BJ (cell line): Measurements from ENCODE around the gene USP43. TPM values are rescaled to one million over a fixed set of nuclear protein-coding genes. Genes with fewer than 3 reads are reported as not detected.
"Not testable (repeated sequence)": the region's sequence is repeated elsewhere in the genome, so short reads cannot be mapped to it uniquely, and the experiment has no call there.

Experiments
- CTCF ChIA-PET: fragments of 350-600 bp; formaldehyde crosslinking; extraction: SDS; loops from one replicate; lab custom pipeline; 2021; ENCODE audit warnings: antibody characterized with exemption, inconsistent platforms; lab: Yijun Ruan, JAX
- POLR2A ChIA-PET: fragments of 300-600 bp; sonication (Branson Sonifier 250); formaldehyde crosslinking; extraction: SDS; loops from one replicate; lab custom pipeline; 2021; ENCODE audit warnings: antibody characterized with exemption; lab: Charles Lee
- DNase-seq: peaks from one replicate; pipeline ENCODE4 v3.0.0-alpha.2; 2011; ENCODE audit warnings: low read depth
- H3K27me3 ChIP-seq: 2 replicates; pipeline ENCODE4 v1.6.0; 2011; ENCODE audit warnings: low read length; ENCODE audit not compliant: control insufficient read depth, insufficient read depth
- H3K36me3 ChIP-seq: 2 replicates; pipeline ENCODE4 v1.5.1; 2011; ENCODE audit warnings: low read length; ENCODE audit not compliant: control insufficient read depth, insufficient read depth
- H3K4me3 ChIP-seq: 2 replicates; pipeline ENCODE4 v1.5.1; 2011; ENCODE audit warnings: low read depth, mild to moderate bottlenecking, control low read depth, low read length
- polyA minus RNA-seq: library from RNA; depleted of rRNA, polyadenylated mRNA; stranded (reverse); fragments of >200 nt; gene quantifications from 2 replicates; pipeline ENCODE4 v1.2.3, GENCODE V29; 2011; rRNA and poly(A)+ RNA removed
- polyA plus RNA-seq: library from polyadenylated mRNA; depleted of rRNA; stranded (reverse); fragments of >200 nt; gene quantifications from 2 replicates; pipeline ENCODE4 v1.2.3, GENCODE V29; 2011; rRNA removed
- TF ChIP-seq, protein P1 (sequence below): IDR thresholded peaks from 2 replicates; pipeline ENCODE4 v1.5.1; 2011; ENCODE audit warnings: low read depth, mild to moderate bottlenecking, control low read depth, inconsistent platforms, low read length, moderate library complexity; ENCODE audit not compliant: insufficient read depth

Gene USP43
- polyA plus RNA-seq (0.16 and 0.23 TPM in 2 replicates), polyA minus RNA-seq (0.28 TPM in 1 of 2 replicates, not detected in the other)

- ChIA-PET CTCF (no interaction called here), POLR2A (no interaction called here)
- Histone ChIP-seq H3K4me3 (peak within 1 kb of the TSS; percentile 48), H3K36me3 (no peaks in the 10 kb centered on the region), H3K27me3 (no peaks in the 10 kb centered on the region; the same call in 1 of the 2 replicates)
- TF ChIP-seq, protein P1, sequence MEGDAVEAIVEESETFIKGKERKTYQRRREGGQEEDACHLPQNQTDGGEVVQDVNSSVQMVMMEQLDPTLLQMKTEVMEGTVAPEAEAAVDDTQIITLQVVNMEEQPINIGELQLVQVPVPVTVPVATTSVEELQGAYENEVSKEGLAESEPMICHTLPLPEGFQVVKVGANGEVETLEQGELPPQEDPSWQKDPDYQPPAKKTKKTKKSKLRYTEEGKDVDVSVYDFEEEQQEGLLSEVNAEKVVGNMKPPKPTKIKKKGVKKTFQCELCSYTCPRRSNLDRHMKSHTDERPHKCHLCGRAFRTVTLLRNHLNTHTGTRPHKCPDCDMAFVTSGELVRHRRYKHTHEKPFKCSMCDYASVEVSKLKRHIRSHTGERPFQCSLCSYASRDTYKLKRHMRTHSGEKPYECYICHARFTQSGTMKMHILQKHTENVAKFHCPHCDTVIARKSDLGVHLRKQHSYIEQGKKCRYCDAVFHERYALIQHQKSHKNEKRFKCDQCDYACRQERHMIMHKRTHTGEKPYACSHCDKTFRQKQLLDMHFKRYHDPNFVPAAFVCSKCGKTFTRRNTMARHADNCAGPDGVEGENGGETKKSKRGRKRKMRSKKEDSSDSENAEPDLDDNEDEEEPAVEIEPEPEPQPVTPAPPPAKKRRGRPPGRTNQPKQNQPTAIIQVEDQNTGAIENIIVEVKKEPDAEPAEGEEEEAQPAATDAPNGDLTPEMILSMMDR = no peak
- DNase-seq = no peak
These were observed at the start of gene USP43 for GRCh38 chr17:9644910-9645751. TSS of gene USP43 (plus strand) at chr17:9645517. CDS start at chr17:9645633, 116 bp downstream.

DNA sequence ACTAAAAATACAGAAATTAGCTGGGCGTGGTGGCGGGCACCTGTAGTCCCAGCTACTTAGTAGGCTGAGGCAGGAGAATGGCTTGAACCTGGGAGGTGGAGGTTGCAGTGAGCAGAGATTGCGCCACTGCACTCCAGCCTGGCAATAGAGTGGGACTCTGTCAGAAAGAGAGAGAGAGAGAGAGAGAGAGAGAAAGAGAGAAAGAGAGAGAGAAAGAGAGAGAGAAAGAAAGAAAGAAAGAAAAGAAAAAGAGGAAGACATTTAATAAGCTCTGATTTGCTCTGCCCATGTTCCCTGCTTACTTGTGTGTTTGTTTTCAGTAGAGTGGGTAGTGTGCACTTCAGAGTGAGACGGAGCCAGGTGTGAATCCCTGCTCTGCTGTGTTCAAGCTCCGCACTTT, 47.7 kb upstream of the USP43 start:
- DNase-seq, H3K36me3 ChIP-seq, H3K27me3 ChIP-seq, H3K4me3 ChIP-seq, POLR2A ChIA-PET: not testable (repeated sequence)
- CTCF ChIA-PET = interaction anchor here (2.7 kb wide), 1 partner anchor 21 kb away, joined by 14 read pairs; the partner anchor contains the start of gene CFAP52

- CTCF ChIA-PET = no interaction called here
- H3K4me3 ChIP-seq = no peak overlapping the region
These were observed 46.7 kb upstream of the USP43 start for GRCh38 chr17:9598661-9599060.

GRCh38 chr17:9604583-9604982, 40.7 kb upstream of the USP43 start:
- CTCF ChIA-PET = interaction anchor here (0.8 kb wide), 1 partner anchor 28 kb away, joined by 3 read pairs; the partner anchor contains the start of gene CFAP52
- DNase-seq, H3K36me3 ChIP-seq, H3K27me3 ChIP-seq, POLR2A ChIA-PET, H3K4me3 ChIP-seq: not testable (repeated sequence)

More at GRCh38 chr17:9598661-9599060, 46.7 kb upstream of the USP43 start:
- Histone ChIP-seq H3K27me3 (no peaks in the 10 kb centered on the region), H3K36me3 (no peaks in the 10 kb centered on the region)
- no peak for DNase-seq
- TF ChIP-seq, protein P1 = no peak
- POLR2A ChIA-PET = no interaction called here

DNA sequence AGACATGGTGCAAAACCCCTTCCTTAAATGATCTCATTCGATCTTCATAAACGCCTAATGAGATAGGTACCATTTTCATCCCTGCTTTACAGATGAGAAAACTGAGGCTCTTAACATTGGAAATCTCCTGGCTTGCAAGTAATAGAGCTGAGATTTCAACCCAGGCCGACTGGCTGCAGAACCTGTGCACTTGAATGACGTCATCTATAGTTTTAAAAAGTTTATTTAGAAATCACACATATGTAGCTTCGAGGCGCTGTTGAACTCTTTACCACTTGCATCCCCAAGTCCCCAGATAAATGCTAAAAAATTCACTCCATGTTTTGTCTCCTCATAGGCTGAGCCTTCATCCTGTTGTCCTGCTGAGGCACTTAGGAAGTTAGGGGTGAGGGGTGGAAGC, 38.9 kb upstream of the USP43 start:
- ChIA-PET CTCF (no interaction called here), POLR2A (no interaction called here)
- DNase-seq = no peak
- TF ChIP-seq, protein P1 = no peak
- H3K36me3 ChIP-seq = no peaks in the 10 kb centered on the region
- no peak overlapping the region for H3K4me3 ChIP-seq
- H3K27me3 ChIP-seq = no peaks in the 10 kb centered on the region

DNA sequence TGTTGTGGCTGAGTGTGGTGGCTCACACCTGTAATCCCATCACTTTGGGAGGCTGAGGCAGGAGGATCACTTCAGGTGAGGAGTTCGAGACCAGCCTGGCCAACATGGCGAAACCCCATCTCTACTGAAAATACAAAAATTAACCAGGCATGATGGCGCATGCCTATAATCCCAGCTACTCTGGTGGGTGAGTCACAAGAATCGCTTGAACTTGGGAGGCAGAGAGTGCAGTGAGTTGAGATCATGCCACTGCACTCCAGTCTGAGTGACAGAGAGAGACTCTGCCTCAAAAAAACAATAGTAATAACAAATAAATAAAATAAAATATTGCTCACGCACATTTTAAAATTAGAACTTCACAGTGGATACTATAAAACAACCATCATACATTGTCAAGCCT, 38.3 kb upstream of the USP43 start:
- POLR2A ChIA-PET, H3K36me3 ChIP-seq, CTCF ChIA-PET, H3K4me3 ChIP-seq, DNase-seq, H3K27me3 ChIP-seq: not testable (repeated sequence)
